GM23338 (cell line): ENCODE results near the gene L3MBTL4. TPM values are rescaled to one million over a fixed set of nuclear protein-coding genes. Genes with fewer than 3 reads are reported as not detected.

Experiments used
- ATAC-seq: fragments of 200-7000 bp; cut with Tn5 transposase; 3 replicates; pipeline ENCODE4 v1.9.1; 2020
- DNase-seq: peaks from one replicate; pipeline ENCODE4 v3.0.0-alpha.2; 2015; ENCODE audit warnings: low spot score
- H2AFZ ChIP-seq: fragments of 200-600 bp; sonication (generic); 2 replicates; pipeline ENCODE4 v1.8.0; 2016; ENCODE audit warnings: antibody characterized with exemption, mild to moderate bottlenecking, moderate library complexity
- H3F3A ChIP-seq: fragments of 200-600 bp; sonication (generic); replicated peaks from 2 replicates; pipeline ENCODE4 v1.8.0; 2017; ENCODE audit warnings: antibody characterized with exemption, mixed run types, low read depth
- H3K27ac ChIP-seq: fragments of 200-600 bp; sonication (generic); 2 replicates; pipeline ENCODE4 v1.6.1; 2016; ENCODE audit warnings: low read depth
- H3K27me3 ChIP-seq: fragments of 200-600 bp; sonication (generic); 2 replicates; pipeline ENCODE4 v1.8.0; 2016; ENCODE audit warnings: mild to moderate bottlenecking, mixed run types, moderate library complexity; ENCODE audit not compliant: insufficient read depth
- H3K36me3 ChIP-seq: fragments of 200-600 bp; sonication (generic); 2 replicates; pipeline ENCODE4 v1.8.0; 2016; ENCODE audit warnings: mild to moderate bottlenecking; ENCODE audit not compliant: insufficient read depth
- H3K4me1 ChIP-seq: fragments of 200-600 bp; sonication (generic); 2 replicates; pipeline ENCODE4 v1.8.0; 2016; ENCODE audit warnings: mild to moderate bottlenecking, moderate library complexity; ENCODE audit not compliant: insufficient read depth
- H3K4me2 ChIP-seq: fragments of 200-600 bp; sonication (generic); 2 replicates; pipeline ENCODE4 v1.7.1; 2017; ENCODE audit warnings: mixed run types
- H3K4me3 ChIP-seq: fragments of 200-600 bp; sonication (generic); 2 replicates; pipeline ENCODE4 v1.6.1; 2016; ENCODE audit warnings: mixed run types
- H3K79me2 ChIP-seq: fragments of 200-600 bp; sonication (generic); replicated peaks from 2 replicates; pipeline ENCODE4 v1.8.0; 2017; ENCODE audit warnings: mild to moderate bottlenecking; ENCODE audit not compliant: insufficient read depth
- H3K9me2 ChIP-seq: fragments of 200-600 bp; sonication (generic); 2 replicates; pipeline ENCODE4 v1.8.0; 2017; ENCODE audit not compliant: insufficient read depth
- H4K20me1 ChIP-seq: fragments of 200-600 bp; sonication (generic); replicated peaks from 2 replicates; pipeline ENCODE4 v1.8.0; 2017; ENCODE audit warnings: mild to moderate bottlenecking; ENCODE audit not compliant: insufficient read depth
- H3K27ac Mint-ChIP-seq: 2 replicates; pipeline ENCODE4 v1.8.0; 2020; ENCODE audit warnings: inconsistent platforms, mild to moderate bottlenecking, moderate library complexity, mixed read lengths
- H3K27me3 Mint-ChIP-seq: 3 replicates; pipeline ENCODE4 v1.8.0; 2022; ENCODE audit warnings: low read depth, mild to moderate bottlenecking, moderate library complexity, mixed read lengths, inconsistent platforms; ENCODE audit not compliant: insufficient read depth, poor library complexity
- H3K36me3 Mint-ChIP-seq: 3 replicates; pipeline ENCODE4 v1.8.0; 2021; ENCODE audit warnings: low read depth, mild to moderate bottlenecking, inconsistent platforms, moderate library complexity, mixed read lengths
- H3K4me1 Mint-ChIP-seq: 3 replicates; pipeline ENCODE4 v1.8.0; 2020; ENCODE audit warnings: mild to moderate bottlenecking, inconsistent platforms, mixed read lengths
- H3K4me3 Mint-ChIP-seq: 3 replicates; pipeline ENCODE4 v1.8.0; 2021; ENCODE audit warnings: moderate library complexity, mild to moderate bottlenecking, inconsistent platforms, mixed read lengths
- H3K9me3 Mint-ChIP-seq: 3 replicates; pipeline ENCODE4 v1.8.0; 2020; ENCODE audit warnings: moderate library complexity, mild to moderate bottlenecking, inconsistent platforms, mixed read lengths
- CREB1 ChIP-seq: fragments of 250-450 bp; sonication (Bioruptor Pico); IDR thresholded peaks from 2 replicates; pipeline ENCODE4 v1.5.0; 2020; ENCODE audit warnings: low read depth, mild to moderate bottlenecking, moderate library complexity
- CTCF ChIP-seq, 2 experiments: fragments of 200-600 bp in 1 of 2; sonication (generic) in 1 of 2; conservative IDR thresholded peaks; 2 replicates each; pipeline versions ENCODE4 v1.5.1 to v1.6.1; 2016 to 2017; ENCODE audit warnings: antibody characterized with exemption in 2 of 2, low read depth in 2 of 2, mild to moderate bottlenecking in 2 of 2, moderate library complexity in 1 of 2
- JUNB ChIP-seq: IDR thresholded peaks from one replicate; pipeline ENCODE4 v1.6.1; 2016; ENCODE audit warnings: antibody characterized with exemption; ENCODE audit not compliant: unreplicated experiment
- POLR2AphosphoS5 ChIP-seq: IDR thresholded peaks from 2 replicates; pipeline ENCODE4 v1.6.1; 2016; ENCODE audit warnings: antibody characterized with exemption, low read depth
- STAT1 ChIP-seq: IDR thresholded peaks from one replicate; pipeline ENCODE4 v1.6.1; 2016; ENCODE audit warnings: antibody characterized with exemption; ENCODE audit not compliant: unreplicated experiment
- ZNF331 ChIP-seq: fragments of 250-450 bp; sonication (Bioruptor Pico); IDR thresholded peaks from 2 replicates; pipeline ENCODE4 v1.5.0; 2020; ENCODE audit warnings: low read depth, mild to moderate bottlenecking, moderate library complexity
- polyA plus RNA-seq: library from polyadenylated mRNA; unstranded; fragments of >200 nt; fragmentation: Nextera tagmentation; extraction: Ambion mirVana; gene quantifications from 2 replicates; pipeline ENCODE4 v1.2.1, GENCODE V29; 2016
- total RNA-seq: library from RNA; depleted of rRNA; stranded (reverse); fragments of >200 nt; shearing (Covaris generic); gene quantifications from 2 replicates; pipeline ENCODE4 v1.2.3, GENCODE V29; 2014
- TF ChIP-seq, protein P1 (sequence below): fragments of 250-450 bp; sonication (Bioruptor Pico); IDR thresholded peaks from 2 replicates; pipeline ENCODE4 v1.5.0; 2020; ENCODE audit warnings: mild to moderate bottlenecking, moderate library complexity

The L3MBTL4 gene
- total and polyA plus RNA-seq, 2 experiments from 2014 or later = 0.48 to 2.8 TPM

DNA sequence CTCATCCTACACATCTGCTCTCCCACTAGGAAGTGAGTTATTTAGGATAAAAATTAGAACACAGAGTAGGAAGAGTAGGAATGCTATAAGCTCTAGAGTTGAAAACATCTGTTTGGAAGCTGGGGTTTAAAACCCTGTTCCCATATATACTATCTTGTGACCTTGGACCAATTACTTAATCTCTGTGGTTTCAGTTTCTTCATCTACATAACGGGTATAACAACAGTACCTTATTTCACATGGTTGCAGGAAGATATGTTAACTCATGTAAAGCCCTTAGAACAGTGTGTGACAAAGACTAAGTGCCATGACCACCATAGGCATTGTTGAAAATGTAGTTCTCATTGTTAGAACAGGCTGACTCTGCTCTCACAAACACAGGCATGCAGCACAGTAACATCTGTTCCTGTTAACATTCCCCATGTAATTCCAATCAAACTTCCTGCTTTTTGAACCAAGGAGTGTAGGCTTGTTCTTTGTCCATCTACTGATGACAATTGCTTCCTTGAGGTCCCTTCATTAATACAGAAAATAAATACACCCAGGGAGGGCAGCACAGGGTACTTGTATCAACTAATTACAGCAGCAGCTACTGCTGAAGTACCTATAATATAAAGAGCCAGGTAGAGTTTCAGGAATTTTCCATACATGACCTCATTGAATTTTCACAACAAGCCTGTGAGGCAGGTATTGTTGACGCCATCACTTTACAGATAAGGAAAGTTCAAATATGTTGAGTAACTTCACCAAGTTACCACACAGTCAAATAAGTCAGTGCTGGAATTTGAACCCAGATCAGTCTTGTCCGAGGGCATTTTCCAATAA lies 204.2 kb downstream of the L3MBTL4 start (continued):
- TF ChIP-seq, protein P1, sequence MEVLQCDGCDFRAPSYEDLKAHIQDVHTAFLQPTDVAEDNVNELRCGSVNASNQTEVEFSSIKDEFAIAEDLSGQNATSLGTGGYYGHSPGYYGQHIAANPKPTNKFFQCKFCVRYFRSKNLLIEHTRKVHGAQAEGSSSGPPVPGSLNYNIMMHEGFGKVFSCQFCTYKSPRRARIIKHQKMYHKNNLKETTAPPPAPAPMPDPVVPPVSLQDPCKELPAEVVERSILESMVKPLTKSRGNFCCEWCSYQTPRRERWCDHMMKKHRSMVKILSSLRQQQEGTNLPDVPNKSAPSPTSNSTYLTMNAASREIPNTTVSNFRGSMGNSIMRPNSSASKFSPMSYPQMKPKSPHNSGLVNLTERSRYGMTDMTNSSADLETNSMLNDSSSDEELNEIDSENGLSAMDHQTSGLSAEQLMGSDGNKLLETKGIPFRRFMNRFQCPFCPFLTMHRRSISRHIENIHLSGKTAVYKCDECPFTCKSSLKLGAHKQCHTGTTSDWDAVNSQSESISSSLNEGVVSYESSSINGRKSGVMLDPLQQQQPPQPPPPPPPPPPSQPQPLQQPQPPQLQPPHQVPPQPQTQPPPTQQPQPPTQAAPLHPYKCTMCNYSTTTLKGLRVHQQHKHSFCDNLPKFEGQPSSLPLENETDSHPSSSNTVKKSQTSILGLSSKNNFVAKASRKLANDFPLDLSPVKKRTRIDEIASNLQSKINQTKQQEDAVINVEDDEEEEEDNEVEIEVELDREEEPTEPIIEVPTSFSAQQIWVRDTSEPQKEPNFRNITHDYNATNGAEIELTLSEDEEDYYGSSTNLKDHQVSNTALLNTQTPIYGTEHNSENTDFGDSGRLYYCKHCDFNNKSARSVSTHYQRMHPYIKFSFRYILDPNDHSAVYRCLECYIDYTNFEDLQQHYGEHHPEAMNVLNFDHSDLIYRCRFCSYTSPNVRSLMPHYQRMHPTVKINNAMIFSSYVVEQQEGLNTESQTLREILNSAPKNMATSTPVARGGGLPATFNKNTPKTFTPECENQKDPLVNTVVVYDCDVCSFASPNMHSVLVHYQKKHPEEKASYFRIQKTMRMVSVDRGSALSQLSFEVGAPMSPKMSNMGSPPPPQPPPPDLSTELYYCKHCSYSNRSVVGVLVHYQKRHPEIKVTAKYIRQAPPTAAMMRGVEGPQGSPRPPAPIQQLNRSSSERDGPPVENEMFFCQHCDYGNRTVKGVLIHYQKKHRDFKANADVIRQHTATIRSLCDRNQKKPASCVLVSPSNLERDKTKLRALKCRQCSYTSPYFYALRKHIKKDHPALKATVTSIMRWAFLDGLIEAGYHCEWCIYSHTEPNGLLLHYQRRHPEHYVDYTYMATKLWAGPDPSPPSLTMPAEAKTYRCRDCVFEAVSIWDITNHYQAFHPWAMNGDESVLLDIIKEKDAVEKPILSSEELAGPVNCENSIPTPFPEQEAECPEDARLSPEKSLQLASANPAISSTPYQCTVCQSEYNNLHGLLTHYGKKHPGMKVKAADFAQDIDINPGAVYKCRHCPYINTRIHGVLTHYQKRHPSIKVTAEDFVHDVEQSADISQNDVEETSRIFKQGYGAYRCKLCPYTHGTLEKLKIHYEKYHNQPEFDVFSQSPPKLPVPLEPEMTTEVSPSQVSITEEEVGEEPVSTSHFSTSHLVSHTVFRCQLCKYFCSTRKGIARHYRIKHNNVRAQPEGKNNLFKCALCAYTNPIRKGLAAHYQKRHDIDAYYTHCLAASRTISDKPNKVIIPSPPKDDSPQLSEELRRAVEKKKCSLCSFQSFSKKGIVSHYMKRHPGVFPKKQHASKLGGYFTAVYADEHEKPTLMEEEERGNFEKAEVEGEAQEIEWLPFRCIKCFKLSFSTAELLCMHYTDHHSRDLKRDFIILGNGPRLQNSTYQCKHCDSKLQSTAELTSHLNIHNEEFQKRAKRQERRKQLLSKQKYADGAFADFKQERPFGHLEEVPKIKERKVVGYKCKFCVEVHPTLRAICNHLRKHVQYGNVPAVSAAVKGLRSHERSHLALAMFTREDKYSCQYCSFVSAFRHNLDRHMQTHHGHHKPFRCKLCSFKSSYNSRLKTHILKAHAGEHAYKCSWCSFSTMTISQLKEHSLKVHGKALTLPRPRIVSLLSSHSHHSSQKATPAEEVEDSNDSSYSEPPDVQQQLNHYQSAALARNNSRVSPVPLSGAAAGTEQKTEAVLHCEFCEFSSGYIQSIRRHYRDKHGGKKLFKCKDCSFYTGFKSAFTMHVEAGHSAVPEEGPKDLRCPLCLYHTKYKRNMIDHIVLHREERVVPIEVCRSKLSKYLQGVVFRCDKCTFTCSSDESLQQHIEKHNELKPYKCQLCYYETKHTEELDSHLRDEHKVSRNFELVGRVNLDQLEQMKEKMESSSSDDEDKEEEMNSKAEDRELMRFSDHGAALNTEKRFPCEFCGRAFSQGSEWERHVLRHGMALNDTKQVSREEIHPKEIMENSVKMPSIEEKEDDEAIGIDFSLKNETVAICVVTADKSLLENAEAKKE (CRISPR knock-in tag) = no peak
- no peak for TF ChIP-seq CTCF (conservative IDR thresholded peaks at IDR 0.05; ENCODE audit: low read depth in 2 of 2)

DNA sequence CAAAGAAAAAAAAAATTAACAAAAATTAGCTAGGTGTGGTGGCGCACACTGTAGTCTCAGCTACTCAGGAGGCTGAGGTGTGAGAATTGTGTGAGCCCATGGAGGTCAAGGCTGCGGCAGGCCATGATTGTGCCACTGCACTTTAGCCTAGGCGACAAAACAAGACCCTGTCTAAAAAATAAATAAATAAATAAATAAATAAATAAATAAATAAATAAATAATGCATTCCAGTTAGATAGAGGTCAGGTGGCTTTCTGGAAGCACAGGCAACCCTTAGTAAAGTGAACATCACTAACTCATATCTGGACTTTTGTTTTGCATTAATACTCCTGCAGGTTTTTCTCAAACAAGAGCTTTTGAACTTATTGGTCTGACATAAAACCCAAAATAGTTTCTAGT lies 206.8 kb downstream of the L3MBTL4 start:
- Mint-ChIP-seq H3K4me3 (no peak overlapping the region), H3K36me3 (no peaks in the 10 kb centered on the region), H3K27ac (no peak overlapping the region), H3K27me3 (no peaks in the 10 kb centered on the region), H3K9me3 (no peaks in the 10 kb centered on the region), H3K4me1 (peaks cover 6% of the 10 kb centered on the region)
- no peak overlapping the region for H3K4me2 ChIP-seq
- H3K4me3 ChIP-seq = no peak overlapping the region
- ATAC-seq (no peak), DNase-seq (no peak)
- H4K20me1 ChIP-seq = no peaks in the 10 kb centered on the region
- no peaks in the 10 kb centered on the region for H3F3A ChIP-seq
- H3K36me3 ChIP-seq = no peaks in the 10 kb centered on the region
- H3K79me2 ChIP-seq = no peaks in the 10 kb centered on the region
- H3K27ac ChIP-seq = no peak overlapping the region
- H3K27me3 ChIP-seq = no peaks in the 10 kb centered on the region
- H2AFZ ChIP-seq = no peak overlapping the region
- H3K9me2 ChIP-seq = peaks cover 3% of the 10 kb centered on the region; the same call in 1 of the 2 replicates
- H3K4me1 ChIP-seq = no peaks in the 10 kb centered on the region
- TF ChIP-seq ZNF331 (CRISPR knock-in tag) (no peak), CREB1 (no peak), STAT1 (no peak), POLR2AphosphoS5 (no peak), JUNB (no peak)
- TF ChIP-seq, protein P1 (CRISPR knock-in tag) = no peak
